ENCODE data around the gene LAMP5.

LAMP5 gene

GRCh38 chr20:9501473-9501872, 12.9 kb upstream of the LAMP5 start:
- Histone ChIP-seq H3K4me1 (ENCODE audit: control insufficient read depth, insufficient read depth, low read length) (peaks cover 2% of the 10 kb centered on the region), H3K9ac (ENCODE audit: low read depth, low read length) (no peak overlapping the region), H3K4me3 (ENCODE audit: low read length) (no peak overlapping the region), H3K4me2 (ENCODE audit: low read length) (no peak overlapping the region), H3K36me3 (ENCODE audit: insufficient read depth, low read length) (no peaks in the 10 kb centered on the region), H3K27me3 (ENCODE audit: control insufficient read depth, insufficient read depth, low read length) (peaks cover 61% of the 10 kb centered on the region), H3K9me3 (replicated peaks; ENCODE audit: low read length) (no peaks in the 10 kb centered on the region)

- no peak overlapping the region for H3K4me2 ChIP-seq (ENCODE audit: low read length)
- peaks cover 83% of the 10 kb centered on the region for H3K27me3 ChIP-seq (ENCODE audit: control insufficient read depth, insufficient read depth, low read length)
- H3K9me3 ChIP-seq (replicated peaks; ENCODE audit: low read length): no peaks in the 10 kb centered on the region
- H3K4me3 ChIP-seq (ENCODE audit: low read length): no peak overlapping the region
- H3K36me3 ChIP-seq (ENCODE audit: insufficient read depth, low read length): no peaks in the 10 kb centered on the region
- H3K4me1 ChIP-seq (ENCODE audit: control insufficient read depth, insufficient read depth, low read length): peaks cover 18% of the 10 kb centered on the region
- no peak overlapping the region for H3K9ac ChIP-seq (ENCODE audit: low read depth, low read length)
Observed at GRCh38 chr20:9503526-9504245, 10.7 kb upstream of the LAMP5 start.

- Histone ChIP-seq H3K4me1 (ENCODE audit: control insufficient read depth, insufficient read depth, low read length) (peaks cover 18% of the 10 kb centered on the region), H3K36me3 (ENCODE audit: insufficient read depth, low read length) (no peaks in the 10 kb centered on the region), H3K4me3 (ENCODE audit: low read length) (peak overlapping the region; percentile 46), H3K9ac (ENCODE audit: low read depth, low read length) (no peak overlapping the region), H3K4me2 (ENCODE audit: low read length) (peak overlapping the region; percentile 75), H3K9me3 (replicated peaks; ENCODE audit: low read length) (no peaks in the 10 kb centered on the region), H3K27me3 (ENCODE audit: control insufficient read depth, insufficient read depth, low read length) (peaks cover 88% of the 10 kb centered on the region)
Observed at GRCh38 chr20:9506280-9506821, 8.0 kb upstream of the LAMP5 start.

- Histone ChIP-seq H3K9ac (ENCODE audit: low read depth, low read length) (no peak overlapping the region), H3K27me3 (ENCODE audit: control insufficient read depth, insufficient read depth, low read length) (peaks cover 91% of the 10 kb centered on the region)
Observed at GRCh38 chr20:9506964-9507369, 7.4 kb upstream of the LAMP5 start.

GRCh38 chr20:9507544-9508239, 6.7 kb upstream of the LAMP5 start:
- no peaks in the 10 kb centered on the region for H3K36me3 ChIP-seq (ENCODE audit: insufficient read depth, low read length)
- H3K4me2 ChIP-seq (ENCODE audit: low read length): peak overlapping the region; percentile 75
- no peak overlapping the region for H3K9ac ChIP-seq (ENCODE audit: low read depth, low read length)
- H3K4me1 ChIP-seq (ENCODE audit: control insufficient read depth, insufficient read depth, low read length): peaks cover 18% of the 10 kb centered on the region
- peaks cover 94% of the 10 kb centered on the region for H3K27me3 ChIP-seq (ENCODE audit: control insufficient read depth, insufficient read depth, low read length)
- H3K9me3 ChIP-seq (replicated peaks; ENCODE audit: low read length): no peaks in the 10 kb centered on the region
- peak overlapping the region; percentile 30 for H3K4me3 ChIP-seq (ENCODE audit: low read length)

More at GRCh38 chr20:9506964-9507369, 7.4 kb upstream of the LAMP5 start:
- Histone ChIP-seq H3K4me2 (ENCODE audit: low read length) (peak overlapping the region; percentile 75), H3K36me3 (ENCODE audit: insufficient read depth, low read length) (no peaks in the 10 kb centered on the region), H3K4me3 (ENCODE audit: low read length) (peak overlapping the region; percentile 46), H3K4me1 (ENCODE audit: control insufficient read depth, insufficient read depth, low read length) (peaks cover 18% of the 10 kb centered on the region), H3K9me3 (replicated peaks; ENCODE audit: low read length) (no peaks in the 10 kb centered on the region)

- peak overlapping the region; percentile 45 for H3K4me2 ChIP-seq (ENCODE audit: low read length)
- H3K9ac ChIP-seq (ENCODE audit: low read depth, low read length): no peak overlapping the region
- H3K27me3 ChIP-seq (ENCODE audit: control insufficient read depth, insufficient read depth, low read length): peaks cover 94% of the 10 kb centered on the region
- peaks cover 18% of the 10 kb centered on the region for H3K4me1 ChIP-seq (ENCODE audit: control insufficient read depth, insufficient read depth, low read length)
- no peaks in the 10 kb centered on the region for H3K36me3 ChIP-seq (ENCODE audit: insufficient read depth, low read length)
- H3K4me3 ChIP-seq (ENCODE audit: low read length): peak overlapping the region; percentile 30
- no peaks in the 10 kb centered on the region for H3K9me3 ChIP-seq (replicated peaks; ENCODE audit: low read length)
Observed at GRCh38 chr20:9508240-9508661, 6.1 kb upstream of the LAMP5 start.

GRCh38 chr20:9508696-9509178, 5.7 kb upstream of the LAMP5 start:
- Histone ChIP-seq H3K36me3 (ENCODE audit: insufficient read depth, low read length) (no peaks in the 10 kb centered on the region), H3K4me1 (ENCODE audit: control insufficient read depth, insufficient read depth, low read length) (peaks cover 18% of the 10 kb centered on the region), H3K9me3 (replicated peaks; ENCODE audit: low read length) (no peaks in the 10 kb centered on the region), H3K4me2 (ENCODE audit: low read length) (peak overlapping the region; percentile 45), H3K9ac (ENCODE audit: low read depth, low read length) (no peak overlapping the region), H3K27me3 (ENCODE audit: control insufficient read depth, insufficient read depth, low read length) (peaks cover 94% of the 10 kb centered on the region), H3K4me3 (ENCODE audit: low read length) (no peak overlapping the region)

DNA sequence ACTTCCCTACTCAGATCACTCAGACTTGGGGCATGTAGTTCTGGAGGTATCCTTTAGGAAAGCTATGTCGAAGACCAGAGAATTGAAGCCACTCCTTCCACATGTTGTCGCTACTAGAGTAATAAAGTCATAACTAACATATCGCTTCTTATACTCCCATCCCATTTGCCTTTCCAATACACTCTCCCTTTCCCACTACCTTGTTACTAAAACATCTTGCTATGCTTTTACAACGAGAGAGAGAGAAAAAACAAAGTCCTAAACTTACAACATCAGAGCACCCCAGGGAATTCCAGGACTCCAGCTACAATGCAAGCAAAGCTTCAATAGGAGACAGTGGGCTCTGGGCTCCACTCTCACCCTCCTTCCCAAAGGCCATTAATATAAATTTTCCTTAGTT, 5.1 kb upstream of the LAMP5 start:
- Histone ChIP-seq H3K36me3 (ENCODE audit: insufficient read depth, low read length) (no peaks in the 10 kb centered on the region), H3K4me3 (ENCODE audit: low read length) (no peak overlapping the region), H3K9ac (ENCODE audit: low read depth, low read length) (no peak overlapping the region), H3K27me3 (ENCODE audit: control insufficient read depth, insufficient read depth, low read length) (peaks cover 96% of the 10 kb centered on the region), H3K4me1 (ENCODE audit: control insufficient read depth, insufficient read depth, low read length) (peaks cover 18% of the 10 kb centered on the region), H3K4me2 (ENCODE audit: low read length) (no peak overlapping the region), H3K9me3 (replicated peaks; ENCODE audit: low read length) (no peaks in the 10 kb centered on the region)

DNA sequence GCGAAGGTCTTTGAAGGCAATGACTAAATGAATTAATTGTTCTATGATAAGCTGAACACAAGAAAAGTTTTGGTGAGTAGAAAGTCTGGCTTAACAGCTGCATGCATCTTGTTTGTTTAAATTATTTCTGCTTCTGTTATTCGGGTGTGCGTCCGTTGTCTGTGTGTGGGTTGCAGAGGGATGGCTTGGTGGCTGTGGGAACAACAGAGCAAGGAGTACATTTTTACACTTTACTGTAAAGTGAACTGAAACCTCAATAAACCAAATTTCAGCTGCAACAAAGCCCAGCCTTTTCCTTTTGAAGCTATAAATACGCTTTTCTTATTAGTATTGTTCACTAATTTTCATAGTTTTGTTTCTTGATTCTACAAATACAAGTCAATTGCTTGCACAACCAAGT, 3.5 kb upstream of the LAMP5 start:
- Histone ChIP-seq H3K36me3 (ENCODE audit: insufficient read depth, low read length) (no peaks in the 10 kb centered on the region), H3K9me3 (replicated peaks; ENCODE audit: low read length) (no peaks in the 10 kb centered on the region), H3K9ac (ENCODE audit: low read depth, low read length) (no peak overlapping the region), H3K27me3 (ENCODE audit: control insufficient read depth, insufficient read depth, low read length) (peaks cover 98% of the 10 kb centered on the region), H3K4me2 (ENCODE audit: low read length) (no peak overlapping the region), H3K4me3 (ENCODE audit: low read length) (no peak overlapping the region), H3K4me1 (ENCODE audit: control insufficient read depth, insufficient read depth, low read length) (peaks cover 30% of the 10 kb centered on the region)

DNA sequence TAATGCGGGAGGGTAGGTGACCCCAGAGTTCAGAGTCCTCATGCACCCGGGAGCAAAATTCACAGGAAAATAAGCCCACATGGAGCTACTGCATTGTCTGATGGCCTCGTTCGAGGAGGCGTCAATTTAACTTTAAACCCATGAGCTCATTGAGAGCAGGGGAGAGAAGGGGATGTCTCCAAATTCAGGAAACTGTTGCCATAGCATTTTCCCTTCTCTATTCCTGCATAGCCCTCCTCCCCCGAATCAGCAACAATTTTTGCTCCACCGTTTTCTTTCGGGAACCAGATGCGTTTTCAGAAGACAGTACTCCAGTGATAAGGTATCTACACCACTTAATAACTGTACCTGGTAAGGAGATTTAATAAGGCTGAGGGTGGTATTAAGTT, 324 bp upstream of the LAMP5 start:
- H3K27me3 ChIP-seq (ENCODE audit: control insufficient read depth, insufficient read depth, low read length): peaks cover 98% of the 10 kb centered on the region
- H3K9ac ChIP-seq (ENCODE audit: low read depth, low read length): no peak overlapping the region
- H3K4me3 ChIP-seq (ENCODE audit: low read length): no peak overlapping the region
- no peaks in the 10 kb centered on the region for H3K36me3 ChIP-seq (ENCODE audit: insufficient read depth, low read length)
- no peak overlapping the region for H3K4me2 ChIP-seq (ENCODE audit: low read length)
- H3K4me1 ChIP-seq (ENCODE audit: control insufficient read depth, insufficient read depth, low read length): peaks cover 19% of the 10 kb centered on the region
- no peaks in the 10 kb centered on the region for H3K9me3 ChIP-seq (replicated peaks; ENCODE audit: low read length)

- peaks cover 19% of the 10 kb centered on the region for H3K4me1 ChIP-seq (ENCODE audit: control insufficient read depth, insufficient read depth, low read length)
- no peak overlapping the region for H3K9ac ChIP-seq (ENCODE audit: low read depth, low read length)
Observed at GRCh38 chr20:9515214-9515585, 810 bp downstream of the LAMP5 start.

More at GRCh38 chr20:9515214-9515585, 810 bp downstream of the LAMP5 start:
- no peaks in the 10 kb centered on the region for H3K9me3 ChIP-seq (replicated peaks; ENCODE audit: low read length)
- H3K4me2 ChIP-seq (ENCODE audit: low read length): peak overlapping the region; percentile 71
- H3K36me3 ChIP-seq (ENCODE audit: insufficient read depth, low read length): no peaks in the 10 kb centered on the region
- peak overlapping the region; percentile 53 for H3K4me3 ChIP-seq (ENCODE audit: low read length)
- peaks cover 98% of the 10 kb centered on the region for H3K27me3 ChIP-seq (ENCODE audit: control insufficient read depth, insufficient read depth, low read length)

All from skeletal muscle satellite cell (primary cell).